ENCODE results near the gene TSN. TPM values are rescaled to one million over a fixed set of nuclear protein-coding genes. Genes with fewer than 3 reads are reported as not detected.

TSN gene
- total RNA-seq, 1 experiment from 2014 or later = 96.0 TPM

DNA sequence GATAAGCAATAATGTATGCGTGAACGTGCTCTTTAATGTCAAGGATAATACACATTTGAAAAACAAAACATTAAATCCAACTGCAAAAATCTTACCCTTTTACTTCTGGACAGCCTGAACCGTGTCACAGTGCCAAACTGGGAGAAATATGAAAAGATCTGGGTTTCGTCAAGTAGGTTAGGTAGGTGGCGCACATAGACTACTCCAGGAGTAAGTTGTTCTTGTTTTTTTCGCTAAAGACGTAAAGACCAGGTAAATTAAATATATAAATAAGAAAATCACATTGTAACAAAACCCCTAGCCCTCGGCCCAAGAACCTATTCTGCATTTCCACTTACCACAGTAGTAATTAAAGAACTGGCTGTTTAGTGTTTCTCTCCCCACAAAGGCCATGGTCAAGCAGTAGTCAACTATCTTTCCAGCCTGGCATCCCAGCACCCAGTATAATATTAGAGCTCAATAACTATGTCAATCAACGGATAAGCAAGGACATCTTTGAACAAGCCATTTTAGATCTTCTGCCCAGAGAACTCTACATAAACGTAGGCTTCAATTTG is 19.9 kb upstream of the TSN start:
- CTCF ChIA-PET = interaction anchor here (0.5 kb wide), 2 partner anchors 115 to 380 kb away, joined by 3 read pairs; no protein-coding TSS in a partner anchor
- Histone ChIP-seq H3K4me3 (ENCODE audit: low read depth in 2 of 2, low read length in 2 of 2) (peak overlapping the region; percentile 99 to 100), H3K27ac (ENCODE audit: low read length) (peak overlapping the region; percentile 97), H3K36me3 (ENCODE audit: control insufficient read depth, insufficient read depth, low read length) (peaks cover 33% of the 10 kb centered on the region), H3K27me3 (ENCODE audit: control insufficient read depth, insufficient read depth, low read length) (no peaks in the 10 kb centered on the region), H3K9me3 (ENCODE audit: control insufficient read depth, insufficient read depth, low read depth, low read length) (no peaks in the 10 kb centered on the region), H3K4me1 (ENCODE audit: control insufficient read depth, insufficient read depth, low read length) (peaks cover 8% of the 10 kb centered on the region; the same call in 1 of the 2 replicates)
- BruUV-seq (replicated peaks) = no TSS peak
- ATAC-seq (no peak), DNase-seq (ENCODE audit: low read depth, low spot score) (no peak)
- no peak for TF ChIP-seq TCF7L2 (IDR thresholded peaks at IDR 0.05; ENCODE audit: low read depth, low read length)
- TF ChIP-seq, protein P1, sequence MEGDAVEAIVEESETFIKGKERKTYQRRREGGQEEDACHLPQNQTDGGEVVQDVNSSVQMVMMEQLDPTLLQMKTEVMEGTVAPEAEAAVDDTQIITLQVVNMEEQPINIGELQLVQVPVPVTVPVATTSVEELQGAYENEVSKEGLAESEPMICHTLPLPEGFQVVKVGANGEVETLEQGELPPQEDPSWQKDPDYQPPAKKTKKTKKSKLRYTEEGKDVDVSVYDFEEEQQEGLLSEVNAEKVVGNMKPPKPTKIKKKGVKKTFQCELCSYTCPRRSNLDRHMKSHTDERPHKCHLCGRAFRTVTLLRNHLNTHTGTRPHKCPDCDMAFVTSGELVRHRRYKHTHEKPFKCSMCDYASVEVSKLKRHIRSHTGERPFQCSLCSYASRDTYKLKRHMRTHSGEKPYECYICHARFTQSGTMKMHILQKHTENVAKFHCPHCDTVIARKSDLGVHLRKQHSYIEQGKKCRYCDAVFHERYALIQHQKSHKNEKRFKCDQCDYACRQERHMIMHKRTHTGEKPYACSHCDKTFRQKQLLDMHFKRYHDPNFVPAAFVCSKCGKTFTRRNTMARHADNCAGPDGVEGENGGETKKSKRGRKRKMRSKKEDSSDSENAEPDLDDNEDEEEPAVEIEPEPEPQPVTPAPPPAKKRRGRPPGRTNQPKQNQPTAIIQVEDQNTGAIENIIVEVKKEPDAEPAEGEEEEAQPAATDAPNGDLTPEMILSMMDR (IDR thresholded peaks at IDR 0.05) = no peak
- TF ChIP-seq SIN3A (IDR thresholded peaks at IDR 0.05; ENCODE audit: borderline replicate concordance, insufficient read depth, low read depth, low read length) = no peak
- TF ChIP-seq, protein P2, sequence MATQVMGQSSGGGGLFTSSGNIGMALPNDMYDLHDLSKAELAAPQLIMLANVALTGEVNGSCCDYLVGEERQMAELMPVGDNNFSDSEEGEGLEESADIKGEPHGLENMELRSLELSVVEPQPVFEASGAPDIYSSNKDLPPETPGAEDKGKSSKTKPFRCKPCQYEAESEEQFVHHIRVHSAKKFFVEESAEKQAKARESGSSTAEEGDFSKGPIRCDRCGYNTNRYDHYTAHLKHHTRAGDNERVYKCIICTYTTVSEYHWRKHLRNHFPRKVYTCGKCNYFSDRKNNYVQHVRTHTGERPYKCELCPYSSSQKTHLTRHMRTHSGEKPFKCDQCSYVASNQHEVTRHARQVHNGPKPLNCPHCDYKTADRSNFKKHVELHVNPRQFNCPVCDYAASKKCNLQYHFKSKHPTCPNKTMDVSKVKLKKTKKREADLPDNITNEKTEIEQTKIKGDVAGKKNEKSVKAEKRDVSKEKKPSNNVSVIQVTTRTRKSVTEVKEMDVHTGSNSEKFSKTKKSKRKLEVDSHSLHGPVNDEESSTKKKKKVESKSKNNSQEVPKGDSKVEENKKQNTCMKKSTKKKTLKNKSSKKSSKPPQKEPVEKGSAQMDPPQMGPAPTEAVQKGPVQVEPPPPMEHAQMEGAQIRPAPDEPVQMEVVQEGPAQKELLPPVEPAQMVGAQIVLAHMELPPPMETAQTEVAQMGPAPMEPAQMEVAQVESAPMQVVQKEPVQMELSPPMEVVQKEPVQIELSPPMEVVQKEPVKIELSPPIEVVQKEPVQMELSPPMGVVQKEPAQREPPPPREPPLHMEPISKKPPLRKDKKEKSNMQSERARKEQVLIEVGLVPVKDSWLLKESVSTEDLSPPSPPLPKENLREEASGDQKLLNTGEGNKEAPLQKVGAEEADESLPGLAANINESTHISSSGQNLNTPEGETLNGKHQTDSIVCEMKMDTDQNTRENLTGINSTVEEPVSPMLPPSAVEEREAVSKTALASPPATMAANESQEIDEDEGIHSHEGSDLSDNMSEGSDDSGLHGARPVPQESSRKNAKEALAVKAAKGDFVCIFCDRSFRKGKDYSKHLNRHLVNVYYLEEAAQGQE (IDR thresholded peaks at IDR 0.05; ENCODE audit: insufficient read depth in 1 of 2, low read depth in 2 of 2, low read length in 1 of 2) = no peak
- TF ChIP-seq POLR2AphosphoS5 (IDR thresholded peaks at IDR 0.05; ENCODE audit: low read depth, low read length) = no peak
- intact Hi-C loops (cut with micrococcal nuclease; ENCODE audit: unreplicated experiment) (no loop called here), in situ Hi-C loops (cut with HindIII; ENCODE audit: low pct_unique_long_range_greater_than_20kb, low sequenced_read_pairs) (no loop called here)
- POLR2A ChIA-PET = no interaction called here

DNA sequence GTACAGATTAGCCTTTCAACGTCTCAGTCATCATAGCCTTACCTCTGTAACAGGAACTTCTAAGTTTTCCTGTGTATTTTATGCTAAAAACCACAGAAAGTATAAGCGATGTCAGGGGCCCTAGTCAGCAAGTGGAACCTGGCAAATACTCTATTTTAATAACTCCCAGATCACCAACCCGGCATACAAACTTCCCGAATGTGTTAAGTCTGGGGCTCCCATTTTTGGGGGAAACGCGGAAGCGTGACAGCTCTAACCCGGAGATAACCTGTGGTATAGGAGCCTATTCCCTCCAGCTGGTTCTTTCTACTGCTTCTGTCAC is 19.4 kb upstream of the TSN start:
- ChIA-PET POLR2A (no interaction called here), CTCF (interaction anchor here (0.5 to 0.8 kb wide), 6 partner anchors 12 to 1715 kb away, joined by 3 to 10 read pairs (median 6); no protein-coding TSS in a partner anchor)
- Histone ChIP-seq H3K27ac (ENCODE audit: low read length) (peak overlapping the region; percentile 97), H3K4me1 (ENCODE audit: control insufficient read depth, insufficient read depth, low read length) (peaks cover 8% of the 10 kb centered on the region; the same call in 1 of the 2 replicates), H3K4me3 (ENCODE audit: low read depth in 2 of 2, low read length in 2 of 2) (peak overlapping the region; percentile 99 to 100), H3K36me3 (ENCODE audit: control insufficient read depth, insufficient read depth, low read length) (peaks cover 29% of the 10 kb centered on the region), H3K9me3 (ENCODE audit: control insufficient read depth, insufficient read depth, low read depth, low read length) (no peaks in the 10 kb centered on the region), H3K27me3 (ENCODE audit: control insufficient read depth, insufficient read depth, low read length) (no peaks in the 10 kb centered on the region)
- no TSS peak for BruUV-seq (replicated peaks)
- no peak for TF ChIP-seq SIN3A (IDR thresholded peaks at IDR 0.05; ENCODE audit: borderline replicate concordance, insufficient read depth, low read depth, low read length)
- TF ChIP-seq, protein P1 (IDR thresholded peaks at IDR 0.05) = no peak
- TF ChIP-seq POLR2AphosphoS5 (IDR thresholded peaks at IDR 0.05; ENCODE audit: low read depth, low read length) = no peak
- no peak for TF ChIP-seq TCF7L2 (IDR thresholded peaks at IDR 0.05; ENCODE audit: low read depth, low read length)
- TF ChIP-seq, protein P2 (IDR thresholded peaks at IDR 0.05; ENCODE audit: insufficient read depth in 1 of 2, low read depth in 2 of 2, low read length in 1 of 2) = no peak
- intact Hi-C loops (cut with micrococcal nuclease; ENCODE audit: unreplicated experiment) = no loop called here
- DNase-seq (ENCODE audit: low read depth, low spot score) (no peak), ATAC-seq (no peak)
- in situ Hi-C loops (cut with HindIII; ENCODE audit: low pct_unique_long_range_greater_than_20kb, low sequenced_read_pairs) = no loop called here
